Mesendoderm (in vitro differentiated cells): ENCODE data around the gene METTL23.

ENCODE experiments used
- DNase-seq: peaks from one replicate; pipeline ENCODE4 v3.0.0; 2013
- H2AK5ac ChIP-seq: 2 replicates; pipeline ENCODE4 v1.6.1; 2013; ENCODE audit warnings: low read length, inconsistent platforms
- H2BK120ac ChIP-seq: 2 replicates; pipeline ENCODE4 v1.6.1; 2013; ENCODE audit warnings: low read depth, mild to moderate bottlenecking, low read length, moderate library complexity, mixed read lengths
- H2BK15ac ChIP-seq: replicated peaks from 2 replicates; pipeline ENCODE4 v1.6.1; 2013; ENCODE audit warnings: low read depth, mild to moderate bottlenecking, moderate library complexity
- H2BK5ac ChIP-seq: 2 replicates; pipeline ENCODE4 v1.6.1; 2013; ENCODE audit warnings: low read length, inconsistent platforms
- H3K18ac ChIP-seq: 2 replicates; pipeline ENCODE4 v1.6.1; 2013; ENCODE audit warnings: mild to moderate bottlenecking, low read length, mixed read lengths
- H3K23ac ChIP-seq: one replicate; pipeline ENCODE4 v1.6.1; 2013; ENCODE audit warnings: low read length
- H3K27ac ChIP-seq: 2 replicates; pipeline ENCODE4 v1.5.1; 2013; ENCODE audit warnings: low read depth, mild to moderate bottlenecking, inconsistent platforms, low read length, moderate library complexity
- H3K27me3 ChIP-seq: 2 replicates; pipeline ENCODE4 v1.6.1; 2013; ENCODE audit warnings: low read length, control low read depth, mild to moderate bottlenecking, inconsistent platforms; ENCODE audit not compliant: insufficient read depth, poor library complexity
- H3K36me3 ChIP-seq: 2 replicates; pipeline ENCODE4 v1.6.1; 2013; ENCODE audit warnings: low read length, inconsistent platforms; ENCODE audit not compliant: control insufficient read depth, insufficient read depth
- H3K4ac ChIP-seq: one replicate; pipeline ENCODE4 v1.6.1; 2013; ENCODE audit warnings: low read depth, mild to moderate bottlenecking, low read length, moderate library complexity
- H3K4me1 ChIP-seq: 2 replicates; pipeline ENCODE4 v1.6.1; 2013; ENCODE audit warnings: low read depth, low read length, inconsistent platforms; ENCODE audit not compliant: control insufficient read depth
- H3K4me2 ChIP-seq: 2 replicates; pipeline ENCODE4 v1.6.1; 2013; ENCODE audit warnings: low read length
- H3K4me3 ChIP-seq: 2 replicates; pipeline ENCODE4 v1.5.1; 2013; ENCODE audit warnings: mild to moderate bottlenecking, low read length
- H3K56ac ChIP-seq: one replicate; pipeline ENCODE4 v1.6.1; 2013; ENCODE audit warnings: low read length
- H3K79me1 ChIP-seq: 2 replicates; pipeline ENCODE4 v1.6.1; 2013; ENCODE audit warnings: low read length, inconsistent platforms
- H3K79me2 ChIP-seq: 2 replicates; pipeline ENCODE4 v1.6.1; 2013; ENCODE audit warnings: mild to moderate bottlenecking, low read length; ENCODE audit not compliant: control insufficient read depth, insufficient read depth
- H3K9ac ChIP-seq: 2 replicates; pipeline ENCODE4 v1.6.1; 2013; ENCODE audit warnings: low read length, inconsistent platforms
- H4K5ac ChIP-seq: one replicate; pipeline ENCODE4 v1.6.1; 2013; ENCODE audit warnings: low read length
- H4K8ac ChIP-seq: one replicate; pipeline ENCODE4 v1.6.1; 2013; ENCODE audit warnings: low read depth, mild to moderate bottlenecking, control low read depth, low read length, moderate library complexity
- WGBS: extraction: QIAGEN DNeasy Blood & Tissue Kit; methylation state at CpG from one replicate; pipeline ENCODE4 v1.1.7; 2013; ENCODE audit warnings: low lambda C conversion rate, missing lambda C conversion rate; ENCODE audit not compliant: insufficient coverage; ENCODE audit errors: extremely low coverage; 5-methylcytosine and 5-hydroxymethylcytosine counted together

The METTL23 gene

GRCh38 chr17:76753061-76753961 lies 26.7 kb downstream of the METTL23 start:
- H3K36me3 ChIP-seq: peaks cover 3% of the 10 kb centered on the region

GRCh38 chr17:76755285-76755684 lies 28.6 kb downstream of the METTL23 start:
- Histone ChIP-seq H3K79me1 (no peaks in the 10 kb centered on the region), H4K8ac (no peak overlapping the region), H4K5ac (no peak overlapping the region), H2BK120ac (no peak overlapping the region), H3K18ac (no peak overlapping the region), H3K23ac (no peak overlapping the region), H3K4me2 (no peak overlapping the region), H3K27me3 (no peaks in the 10 kb centered on the region), H3K36me3 (peaks cover 3% of the 10 kb centered on the region), H3K4me3 (no peak overlapping the region), H3K79me2 (no peaks in the 10 kb centered on the region), H2BK15ac (no peak overlapping the region), H3K4me1 (no peaks in the 10 kb centered on the region), H3K4ac (no peak overlapping the region), H2BK5ac (no peak overlapping the region), H2AK5ac (no peak overlapping the region), H3K56ac (no peak overlapping the region), H3K27ac (no peak overlapping the region), H3K9ac (no peak overlapping the region)
- DNase-seq: no peak
- no CpG with 5 or more reads among the region's 2 CpGs for WGBS

More at GRCh38 chr17:76753061-76753961, 26.7 kb downstream of the METTL23 start:
- H3K4me3 ChIP-seq: no peak overlapping the region
- no CpG with 5 or more reads among the region's 12 CpGs for WGBS
- no peaks in the 10 kb centered on the region for H3K79me1 ChIP-seq
- no peaks in the 10 kb centered on the region for H3K27me3 ChIP-seq
- H3K23ac ChIP-seq: no peak overlapping the region
- no peak overlapping the region for H3K4ac ChIP-seq
- no peak for DNase-seq
- H2BK15ac ChIP-seq: no peak overlapping the region
- no peak overlapping the region for H3K18ac ChIP-seq
- no peak overlapping the region for H3K4me2 ChIP-seq
- no peak overlapping the region for H4K8ac ChIP-seq
- H3K56ac ChIP-seq: no peak overlapping the region
- no peak overlapping the region for H4K5ac ChIP-seq
- no peaks in the 10 kb centered on the region for H3K4me1 ChIP-seq
- H2AK5ac ChIP-seq: no peak overlapping the region
- H3K27ac ChIP-seq: no peak overlapping the region
- H2BK5ac ChIP-seq: no peak overlapping the region
- H2BK120ac ChIP-seq: no peak overlapping the region
- H3K79me2 ChIP-seq: no peaks in the 10 kb centered on the region
- H3K9ac ChIP-seq: no peak overlapping the region

- Histone ChIP-seq H3K79me1 (no peaks in the 10 kb centered on the region), H3K27me3 (no peaks in the 10 kb centered on the region), H3K23ac (no peak overlapping the region), H3K4me1 (no peaks in the 10 kb centered on the region), H3K18ac (no peak overlapping the region), H3K4me2 (no peak overlapping the region), H2BK5ac (no peak overlapping the region), H4K8ac (no peak overlapping the region), H3K79me2 (no peaks in the 10 kb centered on the region), H3K4me3 (no peak overlapping the region), H3K56ac (no peak overlapping the region), H2AK5ac (no peak overlapping the region), H3K36me3 (peaks cover 3% of the 10 kb centered on the region), H4K5ac (no peak overlapping the region), H3K9ac (no peak overlapping the region), H3K4ac (no peak overlapping the region), H2BK15ac (no peak overlapping the region), H3K27ac (no peak overlapping the region), H2BK120ac (no peak overlapping the region)
- no CpG with 5 or more reads among the region's 5 CpGs for WGBS
- no peak for DNase-seq
Measured at GRCh38 chr17:76757256-76757655, 30.6 kb downstream of the METTL23 start.

GRCh38 chr17:76758570-76758969 lies 31.9 kb downstream of the METTL23 start:
- Histone ChIP-seq H3K36me3 (peaks cover 3% of the 10 kb centered on the region), H3K27ac (no peak overlapping the region), H3K4ac (no peak overlapping the region), H2BK5ac (no peak overlapping the region), H3K18ac (no peak overlapping the region), H3K23ac (no peak overlapping the region), H3K4me3 (no peak overlapping the region), H3K4me1 (no peaks in the 10 kb centered on the region), H2AK5ac (no peak overlapping the region), H3K56ac (no peak overlapping the region), H3K27me3 (no peaks in the 10 kb centered on the region), H4K5ac (no peak overlapping the region), H2BK15ac (no peak overlapping the region), H3K9ac (no peak overlapping the region), H2BK120ac (no peak overlapping the region), H4K8ac (no peak overlapping the region), H3K79me1 (no peaks in the 10 kb centered on the region), H3K79me2 (no peaks in the 10 kb centered on the region), H3K4me2 (no peak overlapping the region)
- no peak for DNase-seq
- no CpG with 5 or more reads among the region's 3 CpGs for WGBS

- Histone ChIP-seq H3K4me1 (no peaks in the 10 kb centered on the region), H3K27me3 (no peaks in the 10 kb centered on the region), H4K5ac (no peak overlapping the region), H3K56ac (no peak overlapping the region), H2AK5ac (no peak overlapping the region), H3K4me2 (no peak overlapping the region), H3K79me1 (no peaks in the 10 kb centered on the region), H3K18ac (no peak overlapping the region), H3K36me3 (peaks cover 2% of the 10 kb centered on the region), H2BK120ac (no peak overlapping the region), H3K23ac (no peak overlapping the region), H4K8ac (no peak overlapping the region), H2BK15ac (no peak overlapping the region), H2BK5ac (no peak overlapping the region), H3K27ac (no peak overlapping the region), H3K4ac (no peak overlapping the region), H3K9ac (no peak overlapping the region), H3K79me2 (no peaks in the 10 kb centered on the region), H3K4me3 (no peak overlapping the region)
- WGBS: no CpG with 5 or more reads among the region's 6 CpGs
- DNase-seq: peak; percentile 29
Measured at GRCh38 chr17:76772842-76773525, 46.3 kb downstream of the METTL23 start.
